Gastroesophageal sphincter (tissue), 3 donors: ENCODE measurements around the gene IRAK2.

Experiments used
- POLR2A ChIP-seq, 2 donors: fragments of 450-650 bp; IDR thresholded peaks; one replicate each; pipeline ENCODE4 v1.6.1; 2017; ENCODE audit warnings: antibody characterized with exemption in 2 of 2, mild to moderate bottlenecking in 2 of 2, moderate library complexity in 1 of 2
- POLR2AphosphoS5 ChIP-seq: sonication (generic); formaldehyde crosslinking; IDR thresholded peaks from one replicate; pipeline ENCODE4 v1.6.1; 2017; ENCODE audit warnings: antibody characterized with exemption
- TF ChIP-seq, protein P1 (sequence below), 4 experiments: fragments of 200-600 bp in 2 of 4; fragments of 450-650 bp in 2 of 4; sonication (generic) in 1 of 4; IDR thresholded peaks; one replicate each; pipeline ENCODE4 v1.5.1; 2017 to 2019; ENCODE audit warnings: antibody characterized with exemption in 4 of 4, mild to moderate bottlenecking in 2 of 4, moderate library complexity in 2 of 4

- TF ChIP-seq, protein P1, sequence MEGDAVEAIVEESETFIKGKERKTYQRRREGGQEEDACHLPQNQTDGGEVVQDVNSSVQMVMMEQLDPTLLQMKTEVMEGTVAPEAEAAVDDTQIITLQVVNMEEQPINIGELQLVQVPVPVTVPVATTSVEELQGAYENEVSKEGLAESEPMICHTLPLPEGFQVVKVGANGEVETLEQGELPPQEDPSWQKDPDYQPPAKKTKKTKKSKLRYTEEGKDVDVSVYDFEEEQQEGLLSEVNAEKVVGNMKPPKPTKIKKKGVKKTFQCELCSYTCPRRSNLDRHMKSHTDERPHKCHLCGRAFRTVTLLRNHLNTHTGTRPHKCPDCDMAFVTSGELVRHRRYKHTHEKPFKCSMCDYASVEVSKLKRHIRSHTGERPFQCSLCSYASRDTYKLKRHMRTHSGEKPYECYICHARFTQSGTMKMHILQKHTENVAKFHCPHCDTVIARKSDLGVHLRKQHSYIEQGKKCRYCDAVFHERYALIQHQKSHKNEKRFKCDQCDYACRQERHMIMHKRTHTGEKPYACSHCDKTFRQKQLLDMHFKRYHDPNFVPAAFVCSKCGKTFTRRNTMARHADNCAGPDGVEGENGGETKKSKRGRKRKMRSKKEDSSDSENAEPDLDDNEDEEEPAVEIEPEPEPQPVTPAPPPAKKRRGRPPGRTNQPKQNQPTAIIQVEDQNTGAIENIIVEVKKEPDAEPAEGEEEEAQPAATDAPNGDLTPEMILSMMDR (IDR thresholded peaks at IDR 0.05): no peak
- no peak for TF ChIP-seq POLR2A (IDR thresholded peaks at IDR 0.05)
- TF ChIP-seq POLR2AphosphoS5: no peak
Measured at GRCh38 chr3:10273702-10274305, 109.1 kb downstream of the IRAK2 start.
